Panc1 (cell line): ENCODE measurements around the gene CD48. TPM values are rescaled to one million over a fixed set of nuclear protein-coding genes. Genes with fewer than 3 reads are reported as not detected.

Experiments used
- ATAC-seq: fragments of 200-7000 bp; cut with Tn5 transposase; 2 replicates; pipeline ENCODE4 v1.9.1; 2020; ENCODE audit warnings: mild to moderate bottlenecking, moderate library complexity
- BruUV-seq: library from RNA; stranded (reverse); fragments of 400-500 nt; replicated peaks from 2 replicates; lab custom pipeline; 2021; lab: Mats Ljungman, UMichigan
- CTCF ChIA-PET: fragments of 300-600 bp; sonication (Branson Sonifier 250); formaldehyde crosslinking; loops from one replicate; lab custom pipeline; 2022; ENCODE audit warnings: antibody characterized with exemption; lab: Charles Lee
- POLR2A ChIA-PET: fragments of 300-600 bp; sonication (Branson Sonifier 250); formaldehyde crosslinking; loops from one replicate; lab custom pipeline; 2022; ENCODE audit warnings: antibody characterized with exemption; lab: Charles Lee
- DNase-seq: peaks from one replicate; pipeline ENCODE4 v3.0.0-alpha.2; 2010; ENCODE audit warnings: low read depth, low spot score
- H3K27ac ChIP-seq: 2 replicates; pipeline ENCODE4 v1.5.1; 2011; ENCODE audit warnings: mild to moderate bottlenecking, low read length, inconsistent platforms
- H3K27me3 ChIP-seq: fragments of 200-500 bp; sonication (Bioruptor generic); 2 replicates; pipeline ENCODE4 v1.6.0; 2014; ENCODE audit warnings: low read length, inconsistent platforms; ENCODE audit not compliant: control insufficient read depth, insufficient read depth
- H3K36me3 ChIP-seq: fragments of 200-500 bp; sonication (Bioruptor generic); 2 replicates; pipeline ENCODE4 v1.5.1; 2014; ENCODE audit warnings: inconsistent platforms, mild to moderate bottlenecking, low read length, moderate library complexity; ENCODE audit not compliant: control insufficient read depth, insufficient read depth
- H3K4me1 ChIP-seq: 2 replicates; pipeline ENCODE4 v1.5.1; 2011; ENCODE audit warnings: inconsistent platforms, mild to moderate bottlenecking, low read length, moderate library complexity; ENCODE audit not compliant: control insufficient read depth, insufficient read depth
- H3K4me3 ChIP-seq, 2 experiments: 2 replicates each; pipeline ENCODE4 v1.5.1; 2011 to 2012; ENCODE audit warnings: low read depth in 2 of 2, low read length in 2 of 2, mild to moderate bottlenecking in 2 of 2, inconsistent platforms in 1 of 2, moderate library complexity in 1 of 2
- H3K9me3 ChIP-seq: fragments of 200-500 bp; sonication (Bioruptor generic); 2 replicates; pipeline ENCODE4 v1.5.1; 2014; ENCODE audit warnings: low read depth, mild to moderate bottlenecking, inconsistent platforms, low read length, moderate library complexity; ENCODE audit not compliant: control insufficient read depth, insufficient read depth
- POLR2AphosphoS5 ChIP-seq: IDR thresholded peaks from 2 replicates; pipeline ENCODE4 v1.6.1; 2012; ENCODE audit warnings: mild to moderate bottlenecking, low read depth, low read length, moderate library complexity
- SIN3A ChIP-seq: IDR thresholded peaks from 2 replicates; pipeline ENCODE4 v1.6.1; 2012; ENCODE audit warnings: low read depth, mild to moderate bottlenecking, low read length, moderate library complexity, borderline replicate concordance; ENCODE audit not compliant: insufficient read depth
- TCF7L2 ChIP-seq: IDR thresholded peaks from 2 replicates; pipeline ENCODE4 v1.6.1; 2011; ENCODE audit warnings: mild to moderate bottlenecking, low read depth, low read length, inconsistent platforms
- in situ Hi-C: cut with HindIII; loops from 2 replicates; pipeline ENCODE4 v1.10.0; 2016; ENCODE audit warnings: low sequenced_read_pairs, low pct_unique_long_range_greater_than_20kb
- intact Hi-C: fragments of 100-400 bp; cut with micrococcal nuclease; formaldehyde crosslinking; loops from one replicate; pipeline ENCODE4 v1.10.0; 2022; ENCODE audit not compliant: unreplicated experiment
- total RNA-seq: library from RNA; stranded (reverse); gene quantifications from one replicate; pipeline ENCODE4 v1.2.1, GENCODE V29; 2021; ENCODE audit not compliant: unreplicated experiment
- TF ChIP-seq, protein P1 (sequence below): fragments of 450-650 bp; IDR thresholded peaks from 2 replicates; pipeline ENCODE4 v1.5.1; 2017; ENCODE audit warnings: mild to moderate bottlenecking
- TF ChIP-seq, protein P2 (sequence below), 2 experiments: IDR thresholded peaks; 2 replicates each; pipeline ENCODE4 v1.6.1; 2011 to 2012; ENCODE audit warnings: low read depth in 2 of 2, control low read depth in 1 of 2, low read length in 1 of 2, mild to moderate bottlenecking in 1 of 2, moderate library complexity in 1 of 2; ENCODE audit not compliant: insufficient read depth in 1 of 2

The CD48 gene
- total RNA-seq, 1 experiment from 2014 or later = 0.67 TPM

DNA sequence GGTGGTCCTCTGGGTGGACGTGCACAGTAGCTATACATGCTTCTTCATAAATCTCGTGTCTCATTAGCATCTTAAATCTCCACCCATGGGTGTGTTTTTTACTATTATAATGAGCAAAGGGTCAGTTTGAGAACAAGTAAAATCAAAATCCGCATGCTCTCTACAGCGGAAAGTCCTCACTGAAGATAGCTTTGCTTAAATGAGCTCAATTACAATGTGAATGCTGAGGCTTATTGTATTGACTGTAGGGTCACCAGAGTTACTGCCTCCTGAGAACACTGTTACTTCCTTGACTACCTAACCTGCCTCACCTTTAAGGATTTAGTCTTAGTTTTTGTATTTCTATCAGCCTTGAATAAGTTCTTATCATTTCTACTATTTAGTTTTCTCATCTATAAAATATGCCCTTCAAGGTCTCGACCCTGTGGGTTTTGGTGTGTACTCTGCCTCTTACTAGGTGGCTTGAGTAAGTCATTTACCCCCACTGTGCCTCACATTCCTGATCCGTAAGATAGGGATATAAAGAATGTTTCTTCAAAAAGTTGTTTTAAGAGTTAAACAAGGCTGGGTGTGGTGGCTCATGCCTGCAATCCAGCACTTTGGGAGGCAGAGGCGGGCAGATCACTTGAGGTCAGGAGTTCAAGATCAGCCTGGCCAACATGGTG lies 35.3 kb upstream of the CD48 start:
- in situ Hi-C loops = no loop called here
- no peaks in the 10 kb centered on the region for H3K36me3 ChIP-seq
- intact Hi-C loops = no loop called here
- DNase-seq (no peak), ATAC-seq (no peak)
- peaks cover 12% of the 10 kb centered on the region for H3K27me3 ChIP-seq
- H3K9me3 ChIP-seq = no peaks in the 10 kb centered on the region
- TF ChIP-seq, protein P1, sequence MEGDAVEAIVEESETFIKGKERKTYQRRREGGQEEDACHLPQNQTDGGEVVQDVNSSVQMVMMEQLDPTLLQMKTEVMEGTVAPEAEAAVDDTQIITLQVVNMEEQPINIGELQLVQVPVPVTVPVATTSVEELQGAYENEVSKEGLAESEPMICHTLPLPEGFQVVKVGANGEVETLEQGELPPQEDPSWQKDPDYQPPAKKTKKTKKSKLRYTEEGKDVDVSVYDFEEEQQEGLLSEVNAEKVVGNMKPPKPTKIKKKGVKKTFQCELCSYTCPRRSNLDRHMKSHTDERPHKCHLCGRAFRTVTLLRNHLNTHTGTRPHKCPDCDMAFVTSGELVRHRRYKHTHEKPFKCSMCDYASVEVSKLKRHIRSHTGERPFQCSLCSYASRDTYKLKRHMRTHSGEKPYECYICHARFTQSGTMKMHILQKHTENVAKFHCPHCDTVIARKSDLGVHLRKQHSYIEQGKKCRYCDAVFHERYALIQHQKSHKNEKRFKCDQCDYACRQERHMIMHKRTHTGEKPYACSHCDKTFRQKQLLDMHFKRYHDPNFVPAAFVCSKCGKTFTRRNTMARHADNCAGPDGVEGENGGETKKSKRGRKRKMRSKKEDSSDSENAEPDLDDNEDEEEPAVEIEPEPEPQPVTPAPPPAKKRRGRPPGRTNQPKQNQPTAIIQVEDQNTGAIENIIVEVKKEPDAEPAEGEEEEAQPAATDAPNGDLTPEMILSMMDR = no peak
- no peak for TF ChIP-seq TCF7L2
- H3K27ac ChIP-seq = no peak overlapping the region
- H3K4me1 ChIP-seq = no peaks in the 10 kb centered on the region
- ChIA-PET CTCF (no interaction called here), POLR2A (no interaction called here)
- no peak overlapping the region for H3K4me3 ChIP-seq
- BruUV-seq = no TSS peak

DNA sequence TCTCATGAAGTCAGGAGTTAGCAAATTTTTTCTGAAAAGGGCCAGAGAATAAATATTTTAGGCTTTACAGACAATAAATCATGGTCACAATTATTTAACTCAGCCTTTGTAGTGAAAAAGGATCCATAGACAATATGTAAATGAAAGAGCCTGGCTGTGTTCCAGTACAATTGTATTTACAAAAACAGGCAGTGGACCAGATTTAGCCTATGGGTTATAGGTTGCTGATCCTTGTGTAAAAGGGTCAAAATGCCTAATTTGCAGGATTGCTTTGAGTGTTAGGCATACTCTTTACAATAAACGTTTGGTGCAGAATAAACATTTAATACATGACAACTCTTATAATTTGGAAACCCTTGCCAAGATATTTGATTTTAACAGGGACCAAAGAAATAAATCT lies 33.9 kb upstream of the CD48 start:
- no peak for ATAC-seq

More for the DNA sequence above, 33.9 kb upstream of the CD48 start:
- POLR2A ChIA-PET = no interaction called here
- in situ Hi-C loops (no loop called here), intact Hi-C loops (no loop called here)
- H3K4me3 ChIP-seq = no peak overlapping the region
- TF ChIP-seq POLR2AphosphoS5 (no peak), TCF7L2 (no peak), SIN3A (no peak)
- TF ChIP-seq, protein P1 = no peak
- TF ChIP-seq, protein P2, sequence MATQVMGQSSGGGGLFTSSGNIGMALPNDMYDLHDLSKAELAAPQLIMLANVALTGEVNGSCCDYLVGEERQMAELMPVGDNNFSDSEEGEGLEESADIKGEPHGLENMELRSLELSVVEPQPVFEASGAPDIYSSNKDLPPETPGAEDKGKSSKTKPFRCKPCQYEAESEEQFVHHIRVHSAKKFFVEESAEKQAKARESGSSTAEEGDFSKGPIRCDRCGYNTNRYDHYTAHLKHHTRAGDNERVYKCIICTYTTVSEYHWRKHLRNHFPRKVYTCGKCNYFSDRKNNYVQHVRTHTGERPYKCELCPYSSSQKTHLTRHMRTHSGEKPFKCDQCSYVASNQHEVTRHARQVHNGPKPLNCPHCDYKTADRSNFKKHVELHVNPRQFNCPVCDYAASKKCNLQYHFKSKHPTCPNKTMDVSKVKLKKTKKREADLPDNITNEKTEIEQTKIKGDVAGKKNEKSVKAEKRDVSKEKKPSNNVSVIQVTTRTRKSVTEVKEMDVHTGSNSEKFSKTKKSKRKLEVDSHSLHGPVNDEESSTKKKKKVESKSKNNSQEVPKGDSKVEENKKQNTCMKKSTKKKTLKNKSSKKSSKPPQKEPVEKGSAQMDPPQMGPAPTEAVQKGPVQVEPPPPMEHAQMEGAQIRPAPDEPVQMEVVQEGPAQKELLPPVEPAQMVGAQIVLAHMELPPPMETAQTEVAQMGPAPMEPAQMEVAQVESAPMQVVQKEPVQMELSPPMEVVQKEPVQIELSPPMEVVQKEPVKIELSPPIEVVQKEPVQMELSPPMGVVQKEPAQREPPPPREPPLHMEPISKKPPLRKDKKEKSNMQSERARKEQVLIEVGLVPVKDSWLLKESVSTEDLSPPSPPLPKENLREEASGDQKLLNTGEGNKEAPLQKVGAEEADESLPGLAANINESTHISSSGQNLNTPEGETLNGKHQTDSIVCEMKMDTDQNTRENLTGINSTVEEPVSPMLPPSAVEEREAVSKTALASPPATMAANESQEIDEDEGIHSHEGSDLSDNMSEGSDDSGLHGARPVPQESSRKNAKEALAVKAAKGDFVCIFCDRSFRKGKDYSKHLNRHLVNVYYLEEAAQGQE (IDR thresholded peaks at IDR 0.05; ENCODE audit: insufficient read depth in 1 of 2, low read depth in 2 of 2, low read length in 1 of 2) = no peak
- no peaks in the 10 kb centered on the region for H3K4me1 ChIP-seq
- BruUV-seq = no TSS peak
- H3K27me3 ChIP-seq = peaks cover 9% of the 10 kb centered on the region
- no peaks in the 10 kb centered on the region for H3K36me3 ChIP-seq
- CTCF ChIA-PET = no interaction called here
- H3K27ac ChIP-seq = no peak overlapping the region
- no peaks in the 10 kb centered on the region for H3K9me3 ChIP-seq
- DNase-seq = no peak
